NT2/D1 (cell line): ENCODE measurements around the gene SMIM1.

Experiments
- DNase-seq: peaks from one replicate; pipeline ENCODE4 v3.0.0-alpha.2; 2011; ENCODE audit warnings: low read depth, low spot score
- H3K27me3 ChIP-seq: 2 replicates; pipeline ENCODE4 v1.6.0; 2011; ENCODE audit warnings: mild to moderate bottlenecking; ENCODE audit not compliant: insufficient read length, insufficient read depth
- H3K36me3 ChIP-seq: 2 replicates; pipeline ENCODE4 v1.6.1; 2011; ENCODE audit warnings: mild to moderate bottlenecking, low read length, mixed read lengths; ENCODE audit not compliant: insufficient read depth, insufficient read length
- H3K4me1 ChIP-seq: 2 replicates; pipeline ENCODE4 v1.5.1; 2011; ENCODE audit not compliant: insufficient read depth, insufficient read length
- H3K4me3 ChIP-seq: 2 replicates; pipeline ENCODE4 v1.5.1; 2011; ENCODE audit warnings: low read depth; ENCODE audit not compliant: insufficient read length
- H3K9ac ChIP-seq: 2 replicates; pipeline ENCODE4 v1.6.0; 2011; ENCODE audit warnings: low read depth; ENCODE audit not compliant: insufficient read length
- H3K9me3 ChIP-seq: 2 replicates; pipeline ENCODE4 v1.5.1; 2011; ENCODE audit warnings: mild to moderate bottlenecking, low read length; ENCODE audit not compliant: insufficient read depth
- SUZ12 ChIP-seq: IDR thresholded peaks from 2 replicates; pipeline ENCODE4 v1.6.1; 2011; ENCODE audit not compliant: insufficient read length, insufficient read depth; ENCODE audit errors: extremely low read depth
- YY1 ChIP-seq: IDR thresholded peaks from 2 replicates; pipeline ENCODE4 v1.6.1; 2011; ENCODE audit not compliant: insufficient read length, insufficient read depth
- ZNF274 ChIP-seq: IDR thresholded peaks from 2 replicates; pipeline ENCODE4 v1.6.1; 2011; ENCODE audit warnings: mild to moderate bottlenecking, low read depth, low read length

Gene SMIM1

DNA sequence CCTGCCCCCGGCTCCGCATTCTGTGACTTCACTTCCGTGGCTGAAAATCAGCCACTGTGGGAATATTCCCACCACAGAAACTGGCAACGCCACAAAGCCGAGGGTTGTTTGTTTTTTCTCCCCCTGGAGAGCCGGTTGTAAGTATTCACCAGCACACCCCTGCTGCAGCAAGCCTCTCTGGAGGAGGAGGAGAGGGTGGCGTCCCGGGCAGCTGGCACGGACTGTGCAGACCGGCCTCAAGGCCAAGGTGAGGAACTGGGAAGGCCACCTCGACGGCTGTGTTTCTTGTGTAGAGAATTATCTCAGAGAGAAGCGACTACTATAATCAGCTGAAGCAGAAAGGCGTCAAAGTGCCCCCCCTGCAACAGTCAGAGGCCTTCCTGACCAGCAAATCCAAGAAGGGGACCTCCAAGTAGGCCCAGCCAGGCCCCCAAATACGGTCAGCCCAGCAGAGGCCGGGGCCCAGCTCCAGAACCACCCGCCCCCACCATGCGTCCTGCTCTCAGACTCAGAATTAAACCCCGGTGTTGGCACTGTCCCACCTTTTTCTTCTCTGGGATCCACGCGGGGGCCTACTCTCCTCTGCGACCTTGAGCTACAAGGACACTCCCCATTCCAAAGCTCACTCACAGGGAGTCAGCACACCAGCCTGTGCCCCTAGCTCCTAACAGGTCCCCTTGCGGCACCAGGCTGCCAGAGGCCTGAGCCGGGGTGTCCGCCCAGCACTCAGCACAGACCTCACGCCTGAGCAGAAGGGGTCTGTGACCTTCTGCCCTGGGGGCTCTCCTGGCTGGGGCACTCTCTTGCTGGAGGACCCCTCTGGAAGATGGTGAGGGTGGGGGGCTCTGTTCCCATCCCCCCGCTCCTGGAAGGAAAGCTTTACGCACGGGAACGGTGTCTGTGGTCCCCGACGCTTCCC lies 1.2 kb upstream of the SMIM1 start:
- no peak for TF ChIP-seq ZNF274
- no peak for TF ChIP-seq SUZ12
- no peak for TF ChIP-seq YY1
- H3K9ac ChIP-seq, result peak overlapping the region; percentile 78

DNA sequence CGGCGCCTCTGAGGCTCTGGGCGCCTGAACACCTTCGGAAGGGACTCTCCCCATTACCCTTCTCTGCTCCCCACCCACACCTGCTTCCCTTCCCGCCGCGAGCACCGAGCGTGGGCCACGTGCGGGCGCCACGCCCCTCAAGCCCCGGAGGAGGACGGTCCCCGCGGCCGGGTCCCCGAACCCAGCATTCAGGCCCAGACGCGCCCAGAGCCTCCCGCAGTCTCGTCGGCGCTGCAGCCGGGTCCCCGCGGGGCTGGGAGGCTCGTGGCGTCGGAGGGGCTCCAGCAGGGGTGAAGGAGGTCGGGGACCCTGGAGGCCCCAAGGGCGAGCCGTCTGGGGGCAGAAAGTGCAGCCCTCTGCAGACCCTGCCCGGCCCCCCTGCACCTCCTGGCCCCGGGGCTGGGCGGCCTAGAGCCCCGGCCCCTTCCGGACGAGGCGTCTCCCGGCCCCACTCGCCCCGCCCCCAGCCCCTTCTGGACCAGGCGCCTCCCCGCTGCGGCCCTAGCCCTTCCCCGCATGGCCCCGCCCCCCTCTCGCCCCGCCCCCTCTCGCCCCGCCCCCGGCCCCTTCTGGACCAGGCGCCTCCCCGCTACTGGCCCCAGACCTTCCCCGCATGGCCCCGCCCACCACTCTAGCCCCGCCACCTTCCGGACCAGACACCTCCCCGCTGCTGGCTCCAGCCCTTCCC lies 378 bp upstream of the SMIM1 start:
- H3K27me3 ChIP-seq, result peaks cover 12% of the 10 kb centered on the region
- TF ChIP-seq ZNF274, result no peak
- no peak for TF ChIP-seq YY1
- TF ChIP-seq SUZ12, result no peak
- H3K36me3 ChIP-seq, result peaks cover 3% of the 10 kb centered on the region
- peak overlapping the region; percentile 55 for H3K4me3 ChIP-seq
- DNase-seq, result peak; percentile 71
- H3K4me1 ChIP-seq, result peaks cover 21% of the 10 kb centered on the region
- peak overlapping the region; percentile 78 for H3K9ac ChIP-seq
- H3K9me3 ChIP-seq, result no peaks in the 10 kb centered on the region

More for the DNA sequence above, 1.2 kb upstream of the SMIM1 start:
- no peaks in the 10 kb centered on the region for H3K9me3 ChIP-seq
- H3K27me3 ChIP-seq, result peaks cover 12% of the 10 kb centered on the region
- DNase-seq, result no peak
- H3K4me3 ChIP-seq, result peak overlapping the region; percentile 55
- no peaks in the 10 kb centered on the region for H3K36me3 ChIP-seq
- peaks cover 19% of the 10 kb centered on the region for H3K4me1 ChIP-seq

DNA sequence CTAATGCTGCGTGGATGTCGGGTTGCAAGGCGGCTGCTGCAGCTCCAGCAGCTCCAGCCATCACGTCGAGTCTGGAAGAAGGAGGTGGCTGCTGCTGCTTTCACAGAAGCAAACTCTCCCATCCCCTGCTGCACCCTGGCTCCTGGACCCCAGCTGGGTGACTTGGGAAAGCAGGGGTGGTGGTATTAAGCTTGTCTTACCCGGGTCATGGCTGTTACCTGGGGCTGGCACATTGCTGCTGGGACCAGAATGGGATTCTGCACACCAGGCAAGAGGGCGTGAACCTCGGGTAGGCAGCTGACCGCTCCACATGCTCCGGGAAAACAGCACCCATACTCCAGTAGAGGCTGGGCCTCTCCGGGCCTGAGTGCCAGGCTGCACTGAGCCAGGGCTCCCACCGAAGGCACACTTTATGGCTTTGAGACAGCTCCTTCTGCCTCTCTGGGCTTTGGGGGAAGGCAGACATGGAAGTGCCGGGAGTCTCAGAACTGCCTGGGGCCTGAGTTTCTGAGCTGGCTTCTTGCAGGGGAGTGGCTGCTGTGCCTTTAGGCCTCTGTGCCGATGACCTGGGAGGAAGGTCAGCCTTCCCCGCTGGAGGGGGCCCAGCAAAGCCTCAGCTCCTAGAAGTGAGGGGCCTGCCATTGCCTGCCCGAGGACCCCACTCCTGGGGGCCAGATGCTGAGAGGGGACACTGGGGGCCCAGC lies 1.2 kb downstream of the SMIM1 start:
- no peak overlapping the region for H3K4me3 ChIP-seq

DNA sequence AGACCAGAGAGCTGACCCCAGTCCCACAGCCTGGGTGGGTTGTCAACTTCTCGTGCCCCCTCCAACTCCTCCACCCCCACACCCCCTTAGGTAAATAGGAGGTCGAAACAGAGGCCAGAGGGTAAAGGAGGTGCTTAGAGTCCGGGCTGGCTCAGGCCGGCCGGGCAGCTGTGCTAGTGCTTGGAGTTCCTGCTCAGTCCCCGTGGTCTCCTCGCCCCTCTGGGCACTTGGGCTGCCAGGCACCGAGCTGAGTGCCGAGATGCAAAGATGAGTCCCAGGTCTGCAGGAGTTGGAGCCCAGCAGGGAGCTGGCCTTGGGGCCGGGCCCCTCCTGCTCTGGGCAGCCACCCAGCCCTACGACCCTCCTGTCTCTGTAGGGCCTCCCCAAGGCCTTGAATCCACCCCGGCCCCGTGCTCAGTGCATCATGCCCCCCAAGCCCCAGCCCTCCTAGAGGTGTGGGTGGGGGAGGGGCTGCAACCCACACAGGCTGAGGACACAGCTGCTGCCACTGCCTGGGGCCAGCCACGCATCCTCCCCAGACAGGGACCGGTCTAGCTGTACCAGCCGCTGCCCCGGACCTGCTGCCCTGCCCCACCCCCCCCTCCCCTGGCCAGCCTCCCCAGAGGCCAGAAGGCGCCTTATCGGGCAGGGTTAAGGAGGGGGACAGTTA lies 1.9 kb downstream of the SMIM1 start:
- H3K9ac ChIP-seq, result peak overlapping the region; percentile 56
- H3K4me3 ChIP-seq, result no peak overlapping the region
- TF ChIP-seq ZNF274 (no peak), YY1 (no peak), SUZ12 (no peak)
- peaks cover 21% of the 10 kb centered on the region for H3K4me1 ChIP-seq
- H3K27me3 ChIP-seq, result peaks cover 12% of the 10 kb centered on the region
- H3K9me3 ChIP-seq, result no peaks in the 10 kb centered on the region
- no peak for DNase-seq
- peaks cover 20% of the 10 kb centered on the region for H3K36me3 ChIP-seq

More for the DNA sequence above, 1.2 kb downstream of the SMIM1 start:
- DNase-seq, result no peak
- TF ChIP-seq YY1, result no peak
- no peak for TF ChIP-seq SUZ12
- no peak for TF ChIP-seq ZNF274
- H3K9me3 ChIP-seq, result no peaks in the 10 kb centered on the region
- H3K9ac ChIP-seq, result peak overlapping the region; percentile 66
- peaks cover 21% of the 10 kb centered on the region for H3K4me1 ChIP-seq
- H3K27me3 ChIP-seq, result peaks cover 12% of the 10 kb centered on the region
- H3K36me3 ChIP-seq, result peaks cover 13% of the 10 kb centered on the region

GRCh38 chr1:3774946-3775489 lies 2.5 kb downstream of the SMIM1 start:
- Histone ChIP-seq H3K36me3 (peaks cover 26% of the 10 kb centered on the region), H3K9me3 (no peaks in the 10 kb centered on the region), H3K27me3 (peaks cover 12% of the 10 kb centered on the region), H3K4me1 (peaks cover 21% of the 10 kb centered on the region), H3K9ac (peak overlapping the region; percentile 32), H3K4me3 (no peak overlapping the region)
- no peak for TF ChIP-seq YY1
- TF ChIP-seq ZNF274, result no peak
- no peak for TF ChIP-seq SUZ12
- no peak for DNase-seq

GRCh38 chr1:3775490-3776230 lies 3.1 kb downstream of the SMIM1 start:
- peaks cover 19% of the 10 kb centered on the region for H3K4me1 ChIP-seq
- no peaks in the 10 kb centered on the region for H3K9me3 ChIP-seq
- H3K27me3 ChIP-seq, result peaks cover 12% of the 10 kb centered on the region
- peaks cover 33% of the 10 kb centered on the region for H3K36me3 ChIP-seq
- no peak overlapping the region for H3K4me3 ChIP-seq
- peak overlapping the region; percentile 32 for H3K9ac ChIP-seq
- DNase-seq, result no peak
- TF ChIP-seq YY1 (no peak), ZNF274 (no peak), SUZ12 (no peak)
